ENCODE data around the gene KIRREL3.

Gene KIRREL3

GRCh38 chr11:126653040-126653439, 347.5 kb downstream of the KIRREL3 start:
- in situ Hi-C loops (cut with HindIII; ENCODE audit: low sequenced_read_pairs): no loop called here
- no peak for DNase-seq (ENCODE audit: low read depth, low spot score)
- TF ChIP-seq, protein P1, sequence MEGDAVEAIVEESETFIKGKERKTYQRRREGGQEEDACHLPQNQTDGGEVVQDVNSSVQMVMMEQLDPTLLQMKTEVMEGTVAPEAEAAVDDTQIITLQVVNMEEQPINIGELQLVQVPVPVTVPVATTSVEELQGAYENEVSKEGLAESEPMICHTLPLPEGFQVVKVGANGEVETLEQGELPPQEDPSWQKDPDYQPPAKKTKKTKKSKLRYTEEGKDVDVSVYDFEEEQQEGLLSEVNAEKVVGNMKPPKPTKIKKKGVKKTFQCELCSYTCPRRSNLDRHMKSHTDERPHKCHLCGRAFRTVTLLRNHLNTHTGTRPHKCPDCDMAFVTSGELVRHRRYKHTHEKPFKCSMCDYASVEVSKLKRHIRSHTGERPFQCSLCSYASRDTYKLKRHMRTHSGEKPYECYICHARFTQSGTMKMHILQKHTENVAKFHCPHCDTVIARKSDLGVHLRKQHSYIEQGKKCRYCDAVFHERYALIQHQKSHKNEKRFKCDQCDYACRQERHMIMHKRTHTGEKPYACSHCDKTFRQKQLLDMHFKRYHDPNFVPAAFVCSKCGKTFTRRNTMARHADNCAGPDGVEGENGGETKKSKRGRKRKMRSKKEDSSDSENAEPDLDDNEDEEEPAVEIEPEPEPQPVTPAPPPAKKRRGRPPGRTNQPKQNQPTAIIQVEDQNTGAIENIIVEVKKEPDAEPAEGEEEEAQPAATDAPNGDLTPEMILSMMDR (IDR thresholded peaks at IDR 0.05; ENCODE audit: low read depth, low read length): no peak
- no peak overlapping the region for H3K4me3 ChIP-seq (ENCODE audit: low read depth, low read length)

- TF ChIP-seq, protein P1 (IDR thresholded peaks at IDR 0.05; ENCODE audit: low read depth, low read length): no peak
- in situ Hi-C loops (cut with HindIII; ENCODE audit: low sequenced_read_pairs): no loop called here
- no peak overlapping the region for H3K4me3 ChIP-seq (ENCODE audit: low read depth, low read length)
- DNase-seq (ENCODE audit: low read depth, low spot score): peak; percentile 88
Observed at GRCh38 chr11:126647735-126648134, 352.8 kb downstream of the KIRREL3 start.

DNA sequence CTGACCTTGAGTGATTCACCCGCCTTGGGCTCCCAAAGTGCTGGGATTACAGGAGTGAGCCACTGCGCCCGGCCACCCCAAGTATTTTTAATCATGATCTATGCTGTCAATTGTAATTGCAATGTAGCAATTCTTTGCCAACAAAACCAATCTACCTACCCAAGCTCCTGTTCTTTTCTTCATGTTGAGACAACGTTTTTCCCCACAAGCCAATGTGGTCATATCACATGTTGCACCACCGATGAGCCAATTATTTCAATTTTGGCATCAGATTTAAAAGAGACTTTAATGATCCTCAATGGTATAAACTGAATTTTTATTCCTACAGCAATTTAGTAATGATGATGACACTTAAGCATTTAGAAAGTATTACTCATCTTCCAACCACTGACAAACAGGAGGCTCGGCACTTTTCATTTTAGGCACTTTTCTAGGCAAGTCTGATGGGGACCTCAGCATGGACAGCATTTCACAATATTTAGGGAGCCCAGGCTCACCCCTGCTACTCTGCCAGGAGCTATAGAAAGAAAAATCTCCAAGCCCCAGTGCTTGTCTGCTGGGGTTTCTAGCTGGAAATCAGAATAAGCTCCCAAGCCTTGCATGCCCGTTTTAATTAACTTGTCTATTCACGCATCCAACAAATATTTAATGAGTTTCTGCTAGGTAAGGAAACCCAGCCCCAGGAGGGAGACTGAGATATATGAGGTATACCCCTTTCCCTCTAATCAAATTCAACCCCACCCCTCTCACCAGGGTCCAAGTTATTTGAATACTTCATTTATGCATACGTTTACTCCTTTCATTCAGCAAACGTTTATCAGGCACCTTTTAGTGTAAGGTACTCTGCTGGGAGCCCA, 353.6 kb downstream of the KIRREL3 start:
- in situ Hi-C loops (cut with HindIII; ENCODE audit: low sequenced_read_pairs): no loop called here
- H3K4me3 ChIP-seq (ENCODE audit: low read depth, low read length): no peak overlapping the region
- DNase-seq (ENCODE audit: low read depth, low spot score): peak; percentile 31
- TF ChIP-seq, protein P1 (IDR thresholded peaks at IDR 0.05; ENCODE audit: low read depth, low read length): no peak

DNA sequence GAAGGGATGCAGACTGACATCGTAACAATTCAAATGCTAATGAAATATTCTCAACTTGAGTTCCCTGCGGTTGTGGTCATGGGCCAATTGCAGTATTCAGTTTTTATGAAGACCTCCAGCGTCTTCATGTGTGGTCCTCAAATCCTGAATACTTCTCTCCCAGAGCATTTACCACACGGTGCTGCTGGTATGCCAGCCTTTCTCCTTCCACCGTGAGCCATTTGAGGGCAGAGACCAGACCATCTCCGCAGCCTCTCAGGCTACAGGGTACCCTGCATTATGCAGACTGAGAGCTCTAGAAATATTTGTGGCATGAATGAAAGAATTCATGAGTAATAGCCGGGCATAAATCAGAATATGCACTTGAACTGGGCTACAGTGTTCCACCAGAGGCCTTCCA, 355.4 kb downstream of the KIRREL3 start:
- H3K4me3 ChIP-seq (ENCODE audit: low read depth, low read length): no peak overlapping the region
- peak; percentile 23 for DNase-seq (ENCODE audit: low read depth, low spot score)
- in situ Hi-C loops (cut with HindIII; ENCODE audit: low sequenced_read_pairs): no loop called here
- TF ChIP-seq, protein P1 (IDR thresholded peaks at IDR 0.05; ENCODE audit: low read depth, low read length): no peak

GRCh38 chr11:126640186-126640585, 360.4 kb downstream of the KIRREL3 start:
- DNase-seq (ENCODE audit: low read depth, low spot score): no peak
- TF ChIP-seq, protein P1 (IDR thresholded peaks at IDR 0.05; ENCODE audit: low read depth, low read length): no peak
- in situ Hi-C loops (cut with HindIII; ENCODE audit: low sequenced_read_pairs): no loop called here
- no peak overlapping the region for H3K4me3 ChIP-seq (ENCODE audit: low read depth, low read length)

DNA sequence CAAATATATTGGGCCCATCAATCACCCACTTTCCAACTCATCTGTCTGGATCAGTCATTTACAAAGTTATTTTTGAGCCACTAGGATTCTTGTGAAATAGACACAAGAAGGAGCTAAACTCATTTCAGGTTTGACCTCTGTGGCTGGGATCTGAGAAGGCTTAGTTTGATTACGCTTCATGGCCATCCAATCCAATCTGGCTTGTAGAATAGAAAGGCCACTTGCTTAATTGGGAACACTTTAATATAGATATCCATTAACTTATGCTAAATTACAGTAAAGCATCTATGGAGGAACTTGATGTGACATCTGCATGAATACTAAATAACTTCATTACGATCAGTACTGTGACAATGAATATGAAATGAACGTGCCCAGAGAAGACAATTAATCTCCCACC, 360.9 kb downstream of the KIRREL3 start:
- H3K4me3 ChIP-seq (ENCODE audit: low read depth, low read length): no peak overlapping the region
- DNase-seq (ENCODE audit: low read depth, low spot score): no peak
- in situ Hi-C loops (cut with HindIII; ENCODE audit: low sequenced_read_pairs): no loop called here
- TF ChIP-seq, protein P1 (IDR thresholded peaks at IDR 0.05; ENCODE audit: low read depth, low read length): no peak

Measured in astrocyte of the spinal cord (primary cell).